SK-N-SH treated with all-trans-retinoic acid at 6 μM for 48 hours (cell line): Measurements from ENCODE around the gene DIDO1.

Experiments
- ARNTL ChIP-seq: fragments of 450-650 bp; formaldehyde crosslinking; IDR thresholded peaks from 2 replicates; pipeline ENCODE4 v1.5.0; 2020; ENCODE audit warnings: low read depth, mild to moderate bottlenecking, moderate library complexity, borderline replicate concordance
- ESRRG ChIP-seq: fragments of 250-450 bp; sonication (Bioruptor Pico); IDR thresholded peaks from 2 replicates; pipeline ENCODE4 v1.6.1; 2021; ENCODE audit warnings: mild to moderate bottlenecking
- GLIS3 ChIP-seq: fragments of 250-450 bp; sonication (Bioruptor Pico); IDR thresholded peaks from 2 replicates; pipeline ENCODE4 v1.5.0; 2020; ENCODE audit warnings: mild to moderate bottlenecking, moderate library complexity
- OSR1 ChIP-seq: fragments of 250-450 bp; sonication (Bioruptor Pico); IDR thresholded peaks from 2 replicates; pipeline ENCODE4 v1.8.0; 2022; ENCODE audit warnings: moderate library complexity, mild to moderate bottlenecking, inconsistent platforms
- TCF4 ChIP-seq: fragments of 250-450 bp; sonication (Bioruptor Pico); IDR thresholded peaks from 2 replicates; pipeline ENCODE4 v1.8.0; 2021; ENCODE audit warnings: mild to moderate bottlenecking, moderate library complexity, borderline replicate concordance
- ZFP3 ChIP-seq: fragments of 250-450 bp; sonication (Bioruptor Pico); IDR thresholded peaks from 2 replicates; pipeline ENCODE4 v1.5.0; 2020; ENCODE audit warnings: mild to moderate bottlenecking, moderate library complexity
- ZFP30 ChIP-seq: fragments of 450-650 bp; formaldehyde crosslinking; IDR thresholded peaks from 2 replicates; pipeline ENCODE4 v1.5.0; 2022; ENCODE audit warnings: mild to moderate bottlenecking, moderate library complexity
- ZNF565 ChIP-seq: fragments of 450-650 bp; formaldehyde crosslinking; conservative IDR thresholded peaks from 2 replicates; pipeline ENCODE4 v1.5.0; 2020; ENCODE audit warnings: low read depth, mild to moderate bottlenecking, moderate library complexity
- TF ChIP-seq, protein P1 (sequence below): fragments of 250-450 bp; sonication (Bioruptor Pico); IDR thresholded peaks from 2 replicates; pipeline ENCODE4 v1.8.0; 2020; ENCODE audit warnings: mild to moderate bottlenecking, moderate library complexity, borderline replicate concordance
- TF ChIP-seq, protein P2 (sequence below): fragments of 250-450 bp; sonication (Bioruptor Pico); IDR thresholded peaks from 2 replicates; pipeline ENCODE4 v1.5.0; 2020; ENCODE audit warnings: mild to moderate bottlenecking, moderate library complexity

DNA sequence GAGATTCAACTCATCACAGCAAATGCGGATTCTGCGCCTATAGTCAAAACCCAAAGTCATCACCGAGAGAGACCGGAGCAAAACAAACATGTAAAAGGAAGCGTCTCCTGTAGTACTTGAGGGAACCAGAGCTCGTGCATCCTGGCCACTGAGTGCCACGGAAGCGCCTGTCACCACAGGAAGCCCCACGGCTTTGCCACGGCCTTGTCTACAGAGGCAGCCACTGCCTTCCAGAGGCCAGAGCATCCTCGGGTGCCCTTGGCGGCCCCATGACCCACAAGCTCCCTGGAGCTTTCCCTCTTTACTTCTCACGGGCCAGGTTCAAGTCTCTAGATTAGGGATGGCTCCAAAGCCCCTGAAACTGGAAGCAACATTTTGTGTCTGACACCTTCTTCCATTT is 72.2 kb downstream of the DIDO1 start:
- TF ChIP-seq ZFP3 (CRISPR knock-in tag) (no peak), OSR1 (CRISPR knock-in tag) (no peak), TCF4 (no peak), ZFP30 (no peak), GLIS3 (CRISPR knock-in tag) (no peak), ARNTL (CRISPR knock-in tag) (no peak), ZNF565 (CRISPR knock-in tag) (no peak), ESRRG (CRISPR knock-in tag) (no peak)
- TF ChIP-seq, protein P1, sequence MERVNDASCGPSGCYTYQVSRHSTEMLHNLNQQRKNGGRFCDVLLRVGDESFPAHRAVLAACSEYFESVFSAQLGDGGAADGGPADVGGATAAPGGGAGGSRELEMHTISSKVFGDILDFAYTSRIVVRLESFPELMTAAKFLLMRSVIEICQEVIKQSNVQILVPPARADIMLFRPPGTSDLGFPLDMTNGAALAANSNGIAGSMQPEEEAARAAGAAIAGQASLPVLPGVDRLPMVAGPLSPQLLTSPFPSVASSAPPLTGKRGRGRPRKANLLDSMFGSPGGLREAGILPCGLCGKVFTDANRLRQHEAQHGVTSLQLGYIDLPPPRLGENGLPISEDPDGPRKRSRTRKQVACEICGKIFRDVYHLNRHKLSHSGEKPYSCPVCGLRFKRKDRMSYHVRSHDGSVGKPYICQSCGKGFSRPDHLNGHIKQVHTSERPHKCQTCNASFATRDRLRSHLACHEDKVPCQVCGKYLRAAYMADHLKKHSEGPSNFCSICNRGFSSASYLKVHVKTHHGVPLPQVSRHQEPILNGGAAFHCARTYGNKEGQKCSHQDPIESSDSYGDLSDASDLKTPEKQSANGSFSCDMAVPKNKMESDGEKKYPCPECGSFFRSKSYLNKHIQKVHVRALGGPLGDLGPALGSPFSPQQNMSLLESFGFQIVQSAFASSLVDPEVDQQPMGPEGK (CRISPR knock-in tag) = no peak
- TF ChIP-seq, protein P2, sequence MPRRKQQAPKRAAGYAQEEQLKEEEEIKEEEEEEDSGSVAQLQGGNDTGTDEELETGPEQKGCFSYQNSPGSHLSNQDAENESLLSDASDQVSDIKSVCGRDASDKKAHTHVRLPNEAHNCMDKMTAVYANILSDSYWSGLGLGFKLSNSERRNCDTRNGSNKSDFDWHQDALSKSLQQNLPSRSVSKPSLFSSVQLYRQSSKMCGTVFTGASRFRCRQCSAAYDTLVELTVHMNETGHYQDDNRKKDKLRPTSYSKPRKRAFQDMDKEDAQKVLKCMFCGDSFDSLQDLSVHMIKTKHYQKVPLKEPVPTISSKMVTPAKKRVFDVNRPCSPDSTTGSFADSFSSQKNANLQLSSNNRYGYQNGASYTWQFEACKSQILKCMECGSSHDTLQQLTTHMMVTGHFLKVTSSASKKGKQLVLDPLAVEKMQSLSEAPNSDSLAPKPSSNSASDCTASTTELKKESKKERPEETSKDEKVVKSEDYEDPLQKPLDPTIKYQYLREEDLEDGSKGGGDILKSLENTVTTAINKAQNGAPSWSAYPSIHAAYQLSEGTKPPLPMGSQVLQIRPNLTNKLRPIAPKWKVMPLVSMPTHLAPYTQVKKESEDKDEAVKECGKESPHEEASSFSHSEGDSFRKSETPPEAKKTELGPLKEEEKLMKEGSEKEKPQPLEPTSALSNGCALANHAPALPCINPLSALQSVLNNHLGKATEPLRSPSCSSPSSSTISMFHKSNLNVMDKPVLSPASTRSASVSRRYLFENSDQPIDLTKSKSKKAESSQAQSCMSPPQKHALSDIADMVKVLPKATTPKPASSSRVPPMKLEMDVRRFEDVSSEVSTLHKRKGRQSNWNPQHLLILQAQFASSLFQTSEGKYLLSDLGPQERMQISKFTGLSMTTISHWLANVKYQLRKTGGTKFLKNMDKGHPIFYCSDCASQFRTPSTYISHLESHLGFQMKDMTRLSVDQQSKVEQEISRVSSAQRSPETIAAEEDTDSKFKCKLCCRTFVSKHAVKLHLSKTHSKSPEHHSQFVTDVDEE (CRISPR knock-in tag) = no peak
